WTC11 (cell line): ENCODE data around the gene WDR62. TPM values are rescaled to one million over a fixed set of nuclear protein-coding genes. Genes with fewer than 3 reads are reported as not detected.

Experiments
- ATAC-seq: fragments of 200-7000 bp; cut with Tn5 transposase; 2 replicates; pipeline ENCODE4 v1.10.0; 2021; ENCODE audit warnings: mild to moderate bottlenecking, moderate library complexity
- CTCF ChIA-PET: fragments of 300-600 bp; sonication (Branson Sonifier 250); formaldehyde crosslinking; loops from one replicate; lab custom pipeline; 2021; ENCODE audit warnings: antibody characterized with exemption; lab: Charles Lee
- POLR2A ChIA-PET: fragments of 350-600 bp; sonication (Branson Sonifier 250); formaldehyde crosslinking; loops from one replicate; lab custom pipeline; 2021; ENCODE audit warnings: antibody characterized with exemption; lab: Charles Lee
- DNase-seq: peaks from one replicate; pipeline ENCODE4 v3.0.0; 2021; ENCODE audit warnings: low spot score
- H3K27ac Mint-ChIP-seq: 2 replicates; pipeline ENCODE4 v1.8.0; 2021; ENCODE audit warnings: mixed read lengths
- H3K27me3 Mint-ChIP-seq: 2 replicates; pipeline ENCODE4 v1.8.0; 2021; ENCODE audit warnings: low read depth, mild to moderate bottlenecking, moderate library complexity, mixed read lengths
- H3K36me3 Mint-ChIP-seq: 2 replicates; pipeline ENCODE4 v1.8.0; 2021; ENCODE audit warnings: mixed read lengths
- H3K4me1 Mint-ChIP-seq: 2 replicates; pipeline ENCODE4 v1.8.0; 2022; ENCODE audit warnings: mixed read lengths
- H3K4me3 Mint-ChIP-seq: 2 replicates; pipeline ENCODE4 v1.8.0; 2021; ENCODE audit warnings: mild to moderate bottlenecking, moderate library complexity, mixed read lengths
- H3K9me3 Mint-ChIP-seq: 2 replicates; pipeline ENCODE4 v1.8.0; 2021; ENCODE audit warnings: mixed read lengths
- AR ChIP-seq: fragments of 250-450 bp; sonication (Bioruptor Pico); IDR thresholded peaks from 2 replicates; pipeline ENCODE4 v1.9.0; 2021; ENCODE audit warnings: mild to moderate bottlenecking
- ATF3 ChIP-seq: sonication (generic); formaldehyde crosslinking; conservative IDR thresholded peaks from 2 replicates; pipeline ENCODE4 v1.8.1; 2022; ENCODE audit warnings: mild to moderate bottlenecking, missing genetic modification reagents
- CBFB ChIP-seq: sonication (generic); formaldehyde crosslinking; IDR thresholded peaks from 2 replicates; pipeline ENCODE4 v1.8.1; 2022; ENCODE audit warnings: mild to moderate bottlenecking, low read depth, missing genetic modification reagents
- E2F1 ChIP-seq: sonication (generic); formaldehyde crosslinking; IDR thresholded peaks from 2 replicates; pipeline ENCODE4 v1.8.0; 2022; ENCODE audit warnings: mild to moderate bottlenecking, missing genetic modification reagents
- E2F4 ChIP-seq: sonication (generic); formaldehyde crosslinking; IDR thresholded peaks from 2 replicates; pipeline ENCODE4 v1.8.1; 2022; ENCODE audit warnings: low read depth, mild to moderate bottlenecking, moderate library complexity, missing genetic modification reagents, borderline replicate concordance
- ESRRA ChIP-seq: sonication (generic); formaldehyde crosslinking; IDR thresholded peaks from 2 replicates; pipeline ENCODE4 v1.8.1; 2022; ENCODE audit warnings: mild to moderate bottlenecking, missing genetic modification reagents, borderline replicate concordance
- FOXP1 ChIP-seq: sonication (generic); formaldehyde crosslinking; IDR thresholded peaks from 2 replicates; pipeline ENCODE4 v1.8.0; 2022; ENCODE audit warnings: missing genetic modification reagents, mild to moderate bottlenecking, moderate library complexity, borderline replicate concordance
- RORB ChIP-seq: fragments of 250-450 bp; sonication (Bioruptor Pico); IDR thresholded peaks from 2 replicates; pipeline ENCODE4 v1.9.0; 2021; ENCODE audit warnings: mild to moderate bottlenecking
- TEAD4 ChIP-seq: sonication (generic); formaldehyde crosslinking; IDR thresholded peaks from 2 replicates; pipeline ENCODE4 v1.8.0; 2022; ENCODE audit warnings: mild to moderate bottlenecking, missing genetic modification reagents
- ZNF121 ChIP-seq: sonication (generic); formaldehyde crosslinking; IDR thresholded peaks from 2 replicates; pipeline ENCODE4 v1.8.0; 2023; ENCODE audit warnings: missing genetic modification reagents
- ZNF138 ChIP-seq: sonication (generic); formaldehyde crosslinking; conservative IDR thresholded peaks from 2 replicates; pipeline ENCODE4 v1.8.1; 2022; ENCODE audit warnings: mild to moderate bottlenecking, moderate library complexity, missing genetic modification reagents
- ZNF232 ChIP-seq: sonication (generic); formaldehyde crosslinking; IDR thresholded peaks from 2 replicates; pipeline ENCODE4 v1.8.0; 2022; ENCODE audit warnings: mild to moderate bottlenecking, missing genetic modification reagents
- ZNF423 ChIP-seq: fragments of 250-450 bp; sonication (Bioruptor Pico); IDR thresholded peaks from 2 replicates; pipeline ENCODE4 v2.1.2; 2022; ENCODE audit warnings: mild to moderate bottlenecking, moderate library complexity
- ZNF425 ChIP-seq: fragments of 250-450 bp; sonication (Bioruptor Pico); conservative IDR thresholded peaks from 2 replicates; pipeline ENCODE4 v1.9.0; 2021; ENCODE audit warnings: mild to moderate bottlenecking
- ZSCAN18 ChIP-seq: fragments of 250-450 bp; sonication (Bioruptor Pico); IDR thresholded peaks from 2 replicates; pipeline ENCODE4 v2.1.2; 2022; ENCODE audit warnings: mild to moderate bottlenecking, moderate library complexity
- total RNA-seq: library from RNA; stranded (reverse); gene quantifications from 3 replicates; pipeline ENCODE4 v1.2.3, GENCODE V29; 2021

Gene WDR62
- total RNA-seq, 1 experiment from 2014 or later: 40.0 TPM

DNA sequence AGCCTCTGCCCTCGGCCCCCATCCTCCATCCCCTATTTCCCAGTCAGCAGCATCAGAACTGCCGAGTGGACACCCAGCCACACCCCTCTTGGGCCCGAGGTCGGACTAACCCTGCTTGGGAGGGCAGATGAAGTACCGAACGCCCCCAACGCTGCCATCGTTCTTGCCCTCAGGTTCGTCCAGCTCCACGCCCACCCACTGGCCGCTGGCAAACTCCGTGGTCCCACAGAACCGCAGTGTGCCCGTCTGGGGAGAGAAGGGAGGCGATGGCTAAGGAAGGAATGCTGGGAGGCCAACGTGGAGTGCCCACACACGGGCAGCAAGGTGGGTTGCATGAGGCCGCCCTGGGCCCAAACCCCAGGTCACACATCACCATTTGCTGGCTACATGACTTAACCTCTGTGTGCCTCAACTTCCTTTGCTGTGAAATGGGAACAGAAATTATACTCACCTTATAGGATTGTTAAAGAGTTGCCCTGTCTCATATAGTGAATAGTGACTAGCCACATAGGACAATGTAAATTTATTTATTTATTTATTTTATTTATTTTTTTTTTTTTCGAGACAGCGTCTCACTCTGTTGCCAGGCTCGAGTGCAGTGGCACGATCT is 35.5 kb upstream of the WDR62 start:
- CTCF ChIA-PET: interaction anchor here (1.4 kb wide), 1 partner anchor 10 kb away, joined by 3 read pairs; the partner anchor contains the start of gene SYNE4
- no peak overlapping the region for H3K4me3 Mint-ChIP-seq
- H3K9me3 Mint-ChIP-seq: no peaks in the 10 kb centered on the region
- H3K4me1 Mint-ChIP-seq: peaks cover 11% of the 10 kb centered on the region
- H3K36me3 Mint-ChIP-seq: peaks cover 15% of the 10 kb centered on the region
- H3K27me3 Mint-ChIP-seq: no peaks in the 10 kb centered on the region
- H3K27ac Mint-ChIP-seq: no peak overlapping the region
- no peak for DNase-seq
- ATAC-seq: no peak
- TF ChIP-seq ZNF425: no peak
- POLR2A ChIA-PET: no interaction called here

- H3K36me3 Mint-ChIP-seq: peaks cover 15% of the 10 kb centered on the region
- no peak for TF ChIP-seq AR (CRISPR knock-in tag)
- TF ChIP-seq ZNF121: 0 out of 2 replicates have a peak, but pooled peaks have one; percentile 19
- no peaks in the 10 kb centered on the region for H3K27me3 Mint-ChIP-seq
- H3K4me1 Mint-ChIP-seq: no peaks in the 10 kb centered on the region
- POLR2A ChIA-PET: no interaction called here
- no peak overlapping the region for H3K4me3 Mint-ChIP-seq
- H3K9me3 Mint-ChIP-seq: no peaks in the 10 kb centered on the region
- ATAC-seq (no peak), DNase-seq (no peak)
- CTCF ChIA-PET: no interaction called here
- no peak overlapping the region for H3K27ac Mint-ChIP-seq
Measured at GRCh38 chr19:36023432-36023831, 31.3 kb upstream of the WDR62 start.

GRCh38 chr19:36025541-36025940 is 29.2 kb upstream of the WDR62 start:
- ATAC-seq: no peak
- no peak for TF ChIP-seq FOXP1 (CRISPR knock-in tag)
- TF ChIP-seq ZNF423 (CRISPR knock-in tag): no peak
- TF ChIP-seq, all 79 proteins: peak for 0
- ChIA-PET POLR2A (no interaction called here), CTCF (no interaction called here)
- H3K27ac Mint-ChIP-seq: no peak overlapping the region
- no peak for DNase-seq
- no peaks in the 10 kb centered on the region for H3K9me3 Mint-ChIP-seq
- peaks cover 15% of the 10 kb centered on the region for H3K36me3 Mint-ChIP-seq
- no peaks in the 10 kb centered on the region for H3K4me1 Mint-ChIP-seq
- H3K4me3 Mint-ChIP-seq: no peak overlapping the region
- peaks cover 4% of the 10 kb centered on the region; the same call in 1 of the 2 replicates for H3K27me3 Mint-ChIP-seq

DNA sequence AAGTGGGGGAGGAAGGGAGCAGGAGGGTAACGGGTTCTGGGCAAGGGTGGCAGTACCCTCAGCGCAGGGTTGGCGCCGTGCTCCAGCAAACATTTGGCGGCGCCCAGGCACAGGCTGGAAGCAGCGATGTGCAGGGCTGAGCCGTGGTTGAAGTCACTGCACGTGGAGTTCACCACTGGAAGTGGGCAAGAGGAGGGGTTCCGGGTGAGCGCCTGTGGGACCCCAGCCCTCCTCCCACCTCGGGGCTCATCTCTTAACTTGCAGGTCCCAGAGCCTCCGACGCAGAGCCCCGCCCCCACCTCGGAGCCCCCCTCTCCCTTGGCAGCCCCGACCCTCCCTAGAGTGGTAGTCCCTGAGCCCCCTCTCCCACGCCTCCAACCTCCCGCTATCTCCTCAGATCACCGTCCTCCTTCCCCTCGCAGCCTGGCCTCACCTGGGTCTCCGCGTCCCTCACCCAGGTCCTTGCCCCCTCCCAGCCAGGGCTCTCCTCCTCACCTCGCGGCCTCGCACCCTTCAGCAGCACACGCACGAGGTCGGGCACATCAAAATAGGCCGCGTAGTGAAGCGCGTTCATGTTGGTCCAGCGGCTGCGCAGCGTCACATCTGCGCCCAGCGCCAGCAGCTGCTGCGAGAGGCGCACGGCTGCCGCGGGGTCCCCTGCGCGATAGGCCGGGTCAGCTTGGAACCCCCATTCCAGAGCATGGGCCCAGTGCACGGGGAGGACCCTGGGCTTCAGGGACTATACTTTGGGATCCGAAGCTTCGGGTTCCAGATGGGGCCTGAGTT is 28.4 kb upstream of the WDR62 start:
- Mint-ChIP-seq H3K27ac (no peak overlapping the region), H3K27me3 (peaks cover 6% of the 10 kb centered on the region; the same call in 1 of the 2 replicates), H3K36me3 (peaks cover 10% of the 10 kb centered on the region), H3K9me3 (no peaks in the 10 kb centered on the region), H3K4me3 (no peak overlapping the region), H3K4me1 (no peaks in the 10 kb centered on the region)
- CTCF ChIA-PET: no interaction called here
- POLR2A ChIA-PET: no interaction called here
- no peak for DNase-seq
- ATAC-seq: no peak
- TF ChIP-seq CBFB (CRISPR knock-in tag): no peak
- no peak for TF ChIP-seq E2F1 (CRISPR knock-in tag)
- TF ChIP-seq ZNF138 (CRISPR knock-in tag): no peak
- TF ChIP-seq TEAD4: no peak
- TF ChIP-seq E2F4 (CRISPR knock-in tag): no peak
- no peak for TF ChIP-seq ATF3
- no peak for TF ChIP-seq RORB (CRISPR knock-in tag)
- no peak for TF ChIP-seq ESRRA (CRISPR knock-in tag)
- TF ChIP-seq ZSCAN18 (CRISPR knock-in tag): no peak
- no peak for TF ChIP-seq ZNF232 (CRISPR knock-in tag)
